ENCODE results near the gene FUNDC1. TPM values are rescaled to one million over a fixed set of nuclear protein-coding genes. Genes with fewer than 3 reads are reported as not detected.

The FUNDC1 gene
- total and polyA plus RNA-seq, 4 donors, result 3.1 to 6.2 (median 4.7) TPM

DNA sequence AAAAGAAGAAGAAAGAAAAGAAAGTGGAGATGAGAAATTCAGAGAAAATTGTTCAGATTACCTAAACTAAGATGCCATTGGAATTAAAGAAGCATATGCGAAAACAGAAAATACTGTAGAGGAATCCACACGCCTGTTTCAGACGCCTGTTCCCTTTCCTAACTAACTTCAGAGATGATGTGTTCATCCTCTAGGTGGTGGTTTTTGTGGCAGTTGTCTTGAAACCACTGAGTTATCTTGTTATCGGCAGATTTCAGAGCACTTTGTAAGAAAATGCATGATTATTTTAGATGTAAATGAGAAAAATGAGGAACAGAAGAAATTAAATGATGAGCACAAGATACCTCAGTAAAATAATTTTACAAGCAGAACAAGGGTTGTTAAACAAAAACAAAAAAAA lies 48.3 kb downstream of the FUNDC1 start (continued):
- TF ChIP-seq, protein P1, sequence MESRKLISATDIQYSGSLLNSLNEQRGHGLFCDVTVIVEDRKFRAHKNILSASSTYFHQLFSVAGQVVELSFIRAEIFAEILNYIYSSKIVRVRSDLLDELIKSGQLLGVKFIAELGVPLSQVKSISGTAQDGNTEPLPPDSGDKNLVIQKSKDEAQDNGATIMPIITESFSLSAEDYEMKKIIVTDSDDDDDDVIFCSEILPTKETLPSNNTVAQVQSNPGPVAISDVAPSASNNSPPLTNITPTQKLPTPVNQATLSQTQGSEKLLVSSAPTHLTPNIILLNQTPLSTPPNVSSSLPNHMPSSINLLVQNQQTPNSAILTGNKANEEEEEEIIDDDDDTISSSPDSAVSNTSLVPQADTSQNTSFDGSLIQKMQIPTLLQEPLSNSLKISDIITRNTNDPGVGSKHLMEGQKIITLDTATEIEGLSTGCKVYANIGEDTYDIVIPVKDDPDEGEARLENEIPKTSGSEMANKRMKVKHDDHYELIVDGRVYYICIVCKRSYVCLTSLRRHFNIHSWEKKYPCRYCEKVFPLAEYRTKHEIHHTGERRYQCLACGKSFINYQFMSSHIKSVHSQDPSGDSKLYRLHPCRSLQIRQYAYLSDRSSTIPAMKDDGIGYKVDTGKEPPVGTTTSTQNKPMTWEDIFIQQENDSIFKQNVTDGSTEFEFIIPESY (IDR thresholded peaks at IDR 0.05), result no peak
- TF ChIP-seq CTCF (IDR thresholded peaks at IDR 0.05; ENCODE audit: low read depth, low read length, missing input control) (no peak), SP1 (IDR thresholded peaks at IDR 0.05) (no peak)

- TF ChIP-seq SP1 (IDR thresholded peaks at IDR 0.05), result no peak
- TF ChIP-seq RAD21 (IDR thresholded peaks at IDR 0.05), result no peak
- TF ChIP-seq, protein P1 (IDR thresholded peaks at IDR 0.05), result no peak
- no peak for TF ChIP-seq JUND (IDR thresholded peaks at IDR 0.05)
- TF ChIP-seq EGR1 (IDR thresholded peaks at IDR 0.05; ENCODE audit: low read depth in 2 of 2), result no peak
- no peak for TF ChIP-seq NR2F2 (IDR thresholded peaks at IDR 0.05)
- no peak for TF ChIP-seq RXRA (IDR thresholded peaks at IDR 0.05)
- TF ChIP-seq TAF1 (conservative IDR thresholded peaks at IDR 0.05), result no peak
- TF ChIP-seq, protein P2, sequence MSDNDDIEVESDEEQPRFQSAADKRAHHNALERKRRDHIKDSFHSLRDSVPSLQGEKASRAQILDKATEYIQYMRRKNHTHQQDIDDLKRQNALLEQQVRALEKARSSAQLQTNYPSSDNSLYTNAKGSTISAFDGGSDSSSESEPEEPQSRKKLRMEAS (IDR thresholded peaks at IDR 0.05), result no peak
- TF ChIP-seq CTCF (IDR thresholded peaks at IDR 0.05; ENCODE audit: low read depth, low read length, missing input control), result no peak
- TF ChIP-seq HNF4G (IDR thresholded peaks at IDR 0.05), result no peak
- TF ChIP-seq FOXA2 (IDR thresholded peaks at IDR 0.05), result no peak
- TF ChIP-seq, protein P3, sequence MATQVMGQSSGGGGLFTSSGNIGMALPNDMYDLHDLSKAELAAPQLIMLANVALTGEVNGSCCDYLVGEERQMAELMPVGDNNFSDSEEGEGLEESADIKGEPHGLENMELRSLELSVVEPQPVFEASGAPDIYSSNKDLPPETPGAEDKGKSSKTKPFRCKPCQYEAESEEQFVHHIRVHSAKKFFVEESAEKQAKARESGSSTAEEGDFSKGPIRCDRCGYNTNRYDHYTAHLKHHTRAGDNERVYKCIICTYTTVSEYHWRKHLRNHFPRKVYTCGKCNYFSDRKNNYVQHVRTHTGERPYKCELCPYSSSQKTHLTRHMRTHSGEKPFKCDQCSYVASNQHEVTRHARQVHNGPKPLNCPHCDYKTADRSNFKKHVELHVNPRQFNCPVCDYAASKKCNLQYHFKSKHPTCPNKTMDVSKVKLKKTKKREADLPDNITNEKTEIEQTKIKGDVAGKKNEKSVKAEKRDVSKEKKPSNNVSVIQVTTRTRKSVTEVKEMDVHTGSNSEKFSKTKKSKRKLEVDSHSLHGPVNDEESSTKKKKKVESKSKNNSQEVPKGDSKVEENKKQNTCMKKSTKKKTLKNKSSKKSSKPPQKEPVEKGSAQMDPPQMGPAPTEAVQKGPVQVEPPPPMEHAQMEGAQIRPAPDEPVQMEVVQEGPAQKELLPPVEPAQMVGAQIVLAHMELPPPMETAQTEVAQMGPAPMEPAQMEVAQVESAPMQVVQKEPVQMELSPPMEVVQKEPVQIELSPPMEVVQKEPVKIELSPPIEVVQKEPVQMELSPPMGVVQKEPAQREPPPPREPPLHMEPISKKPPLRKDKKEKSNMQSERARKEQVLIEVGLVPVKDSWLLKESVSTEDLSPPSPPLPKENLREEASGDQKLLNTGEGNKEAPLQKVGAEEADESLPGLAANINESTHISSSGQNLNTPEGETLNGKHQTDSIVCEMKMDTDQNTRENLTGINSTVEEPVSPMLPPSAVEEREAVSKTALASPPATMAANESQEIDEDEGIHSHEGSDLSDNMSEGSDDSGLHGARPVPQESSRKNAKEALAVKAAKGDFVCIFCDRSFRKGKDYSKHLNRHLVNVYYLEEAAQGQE (IDR thresholded peaks at IDR 0.05), result no peak
- no peak for TF ChIP-seq HNF4A (conservative IDR thresholded peaks at IDR 0.05)
- TF ChIP-seq YY1 (IDR thresholded peaks at IDR 0.05), result no peak
- TF ChIP-seq GABPA (IDR thresholded peaks at IDR 0.05 in 1 of 2, conservative IDR thresholded peaks at IDR 0.05 in 1 of 2), result no peak
- no peak for TF ChIP-seq ATF3 (IDR thresholded peaks at IDR 0.05)
- no peak for TF ChIP-seq FOXA1 (IDR thresholded peaks at IDR 0.05)
- H3K36me3 ChIP-seq (ENCODE audit: control insufficient read depth in 4 of 4, insufficient read depth in 3 of 4, low read depth in 1 of 4, low read length in 3 of 4), result no peaks in the 10 kb centered on the region
- H3K27ac ChIP-seq (ENCODE audit: low read depth in 1 of 2, low read length in 2 of 2), result no peak overlapping the region
- no peak overlapping the region for H3K9ac ChIP-seq (ENCODE audit: low read depth in 1 of 2, low read length in 2 of 2)
- no peaks in the 10 kb centered on the region for H3K9me3 ChIP-seq (ENCODE audit: control insufficient read depth in 4 of 4, low read length in 3 of 4)
- WGBS, result 80% methylated on average over 4 of the region's 4 CpGs
- DNase-seq (ENCODE audit: low spot score), result no peak
- no peaks in the 10 kb centered on the region for H3K27me3 ChIP-seq (ENCODE audit: control insufficient read depth in 4 of 4, insufficient read depth in 4 of 4, low read length in 3 of 4)
- H3K4me3 ChIP-seq (ENCODE audit: low read depth in 1 of 3, low read length in 3 of 3), result no peak overlapping the region
- no peaks in the 10 kb centered on the region for H3K4me1 ChIP-seq (ENCODE audit: control insufficient read depth in 4 of 4, insufficient read depth in 4 of 4, low read length in 3 of 4)
These were observed 53.1 kb downstream of the FUNDC1 start for GRCh38 chrX:44489515-44489914.

Measured in liver (tissue), 9 donors.